ENCODE measurements around the gene CDKN2B-AS1. TPM values are rescaled to one million over a fixed set of nuclear protein-coding genes. Genes with fewer than 3 reads are reported as not detected.
"Not testable (repeated sequence)": the region's sequence is repeated elsewhere in the genome, so short reads cannot be mapped to it uniquely, and the experiment has no call there.

Gene CDKN2B-AS1
- total RNA-seq, 2 donors from 2014 or later, result not detected

GRCh38 chr9:22056402-22056801 lies 61.8 kb downstream of the CDKN2B-AS1 start:
- TF ChIP-seq, protein P1, sequence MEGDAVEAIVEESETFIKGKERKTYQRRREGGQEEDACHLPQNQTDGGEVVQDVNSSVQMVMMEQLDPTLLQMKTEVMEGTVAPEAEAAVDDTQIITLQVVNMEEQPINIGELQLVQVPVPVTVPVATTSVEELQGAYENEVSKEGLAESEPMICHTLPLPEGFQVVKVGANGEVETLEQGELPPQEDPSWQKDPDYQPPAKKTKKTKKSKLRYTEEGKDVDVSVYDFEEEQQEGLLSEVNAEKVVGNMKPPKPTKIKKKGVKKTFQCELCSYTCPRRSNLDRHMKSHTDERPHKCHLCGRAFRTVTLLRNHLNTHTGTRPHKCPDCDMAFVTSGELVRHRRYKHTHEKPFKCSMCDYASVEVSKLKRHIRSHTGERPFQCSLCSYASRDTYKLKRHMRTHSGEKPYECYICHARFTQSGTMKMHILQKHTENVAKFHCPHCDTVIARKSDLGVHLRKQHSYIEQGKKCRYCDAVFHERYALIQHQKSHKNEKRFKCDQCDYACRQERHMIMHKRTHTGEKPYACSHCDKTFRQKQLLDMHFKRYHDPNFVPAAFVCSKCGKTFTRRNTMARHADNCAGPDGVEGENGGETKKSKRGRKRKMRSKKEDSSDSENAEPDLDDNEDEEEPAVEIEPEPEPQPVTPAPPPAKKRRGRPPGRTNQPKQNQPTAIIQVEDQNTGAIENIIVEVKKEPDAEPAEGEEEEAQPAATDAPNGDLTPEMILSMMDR (conservative IDR thresholded peaks at IDR 0.05), result no peak
- no peak overlapping the region for H3K27ac Mint-ChIP-seq

DNA sequence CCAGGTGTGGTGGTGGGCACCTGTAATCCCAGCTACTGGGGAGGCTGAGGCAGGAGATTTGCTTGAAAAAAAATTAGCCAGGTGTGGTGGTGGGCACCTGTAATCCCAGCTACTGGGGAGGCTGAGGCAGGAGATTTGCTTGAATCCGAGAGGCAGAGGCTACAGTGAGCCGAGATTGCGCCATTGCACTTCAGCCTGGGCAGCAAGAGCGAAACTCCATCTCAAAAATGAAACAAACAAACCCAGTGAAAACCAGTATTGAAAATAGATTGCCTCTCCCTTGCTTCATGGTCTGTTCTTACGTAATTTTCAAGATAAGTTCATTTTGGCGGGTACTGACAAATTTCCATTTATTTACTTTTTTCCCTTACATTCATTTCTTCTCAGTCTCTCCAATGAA lies 63.4 kb downstream of the CDKN2B-AS1 start:
- 95 to 96% methylated on average over 6 of the region's 6 CpGs for WGBS, 2 experiments (ENCODE audit: insufficient coverage in 1 of 2, insufficient read length in 1 of 2)
- H3K9me3 Mint-ChIP-seq, result peaks cover 18% of the 10 kb centered on the region
- not testable (repeated sequence) for H3K27me3 Mint-ChIP-seq (ENCODE audit: insufficient read depth)

More at GRCh38 chr9:22056402-22056801, 61.8 kb downstream of the CDKN2B-AS1 start:
- Mint-ChIP-seq H3K27me3 (ENCODE audit: insufficient read depth) (no peaks in the 10 kb centered on the region), H3K36me3 (ENCODE audit: low read depth) (no peaks in the 10 kb centered on the region), H3K4me1 (peaks cover 12% of the 10 kb centered on the region), H3K4me3 (no peak overlapping the region), H3K9me3 (peaks cover 18% of the 10 kb centered on the region)
- peaks cover 2% of the 10 kb centered on the region for H3K4me1 ChIP-seq (ENCODE audit: control insufficient read depth, insufficient read depth, low read length)
- no peak overlapping the region for H3K4me3 ChIP-seq (ENCODE audit: low read length)
- no peaks in the 10 kb centered on the region for H3K36me3 ChIP-seq (ENCODE audit: control insufficient read depth, insufficient read depth, low read length)
- DNase-seq, result no peak
- H3K9ac ChIP-seq (ENCODE audit: extremely low read depth, low read length, poor library complexity, severe bottlenecking), result no peak overlapping the region
- no peaks in the 10 kb centered on the region for H3K27me3 ChIP-seq (ENCODE audit: control insufficient read depth, insufficient read depth, low read length, poor library complexity, severe bottlenecking)
- WGBS, 2 experiments (ENCODE audit: insufficient coverage in 1 of 2, insufficient read length in 1 of 2), result 75% methylated on average over 2 to 3 of the region's 3 CpGs
- H3K27ac ChIP-seq (ENCODE audit: low read depth, low read length), result no peak overlapping the region
- H3K9me3 ChIP-seq (ENCODE audit: control insufficient read depth, low read length), result no peaks in the 10 kb centered on the region

GRCh38 chr9:22060831-22061383 lies 66.3 kb downstream of the CDKN2B-AS1 start:
- peaks cover 18% of the 10 kb centered on the region for H3K9me3 Mint-ChIP-seq
- Histone ChIP-seq H3K27me3 (ENCODE audit: control insufficient read depth, insufficient read depth, low read length, poor library complexity, severe bottlenecking) (no peaks in the 10 kb centered on the region), H3K9ac (ENCODE audit: extremely low read depth, low read length, poor library complexity, severe bottlenecking) (no peak overlapping the region), H3K4me1 (ENCODE audit: control insufficient read depth, insufficient read depth, low read length) (no peaks in the 10 kb centered on the region), H3K36me3 (ENCODE audit: control insufficient read depth, insufficient read depth, low read length) (no peaks in the 10 kb centered on the region), H3K9me3 (ENCODE audit: control insufficient read depth, low read length) (no peaks in the 10 kb centered on the region), H3K27ac (ENCODE audit: low read depth, low read length) (no peak overlapping the region), H3K4me3 (ENCODE audit: low read length) (no peak overlapping the region)
- DNase-seq, result no peak
- H3K27ac Mint-ChIP-seq, result no peak overlapping the region
- no peak overlapping the region for H3K4me3 Mint-ChIP-seq
- WGBS, 2 experiments (ENCODE audit: insufficient coverage in 1 of 2, insufficient read length in 1 of 2), result 98% methylated on average over 4 of the region's 4 CpGs; no CpG with 5 or more reads in 1 of the 2 experiments
- H3K27me3 Mint-ChIP-seq (ENCODE audit: insufficient read depth), result no peaks in the 10 kb centered on the region
- H3K4me1 Mint-ChIP-seq, result no peaks in the 10 kb centered on the region
- TF ChIP-seq, protein P1 (conservative IDR thresholded peaks at IDR 0.05), result no peak
- H3K36me3 Mint-ChIP-seq (ENCODE audit: low read depth), result no peaks in the 10 kb centered on the region

More for the DNA sequence above, 63.4 kb downstream of the CDKN2B-AS1 start:
- H3K27ac ChIP-seq (ENCODE audit: low read depth, low read length); H3K4me1 Mint-ChIP-seq; H3K27ac Mint-ChIP-seq; H3K9me3 ChIP-seq (ENCODE audit: control insufficient read depth, low read length); H3K4me3 Mint-ChIP-seq; H3K4me3 ChIP-seq (ENCODE audit: low read length); H3K36me3 ChIP-seq (ENCODE audit: control insufficient read depth, insufficient read depth, low read length); H3K9ac ChIP-seq (ENCODE audit: extremely low read depth, low read length, poor library complexity, severe bottlenecking); DNase-seq; H3K4me1 ChIP-seq (ENCODE audit: control insufficient read depth, insufficient read depth, low read length); H3K36me3 Mint-ChIP-seq (ENCODE audit: low read depth); H3K27me3 ChIP-seq (ENCODE audit: control insufficient read depth, insufficient read depth, low read length, poor library complexity, severe bottlenecking): not testable (repeated sequence)

- Histone ChIP-seq H3K36me3 (ENCODE audit: control insufficient read depth, insufficient read depth, low read length) (no peaks in the 10 kb centered on the region), H3K9ac (ENCODE audit: extremely low read depth, low read length, poor library complexity, severe bottlenecking) (no peak overlapping the region), H3K4me3 (ENCODE audit: low read length) (no peak overlapping the region), H3K9me3 (ENCODE audit: control insufficient read depth, low read length) (no peaks in the 10 kb centered on the region), H3K27me3 (ENCODE audit: control insufficient read depth, insufficient read depth, low read length, poor library complexity, severe bottlenecking) (no peaks in the 10 kb centered on the region), H3K4me1 (ENCODE audit: control insufficient read depth, insufficient read depth, low read length) (no peaks in the 10 kb centered on the region), H3K27ac (ENCODE audit: low read depth, low read length) (no peak overlapping the region)
- no peaks in the 10 kb centered on the region for H3K4me1 Mint-ChIP-seq
- TF ChIP-seq, protein P1 (conservative IDR thresholded peaks at IDR 0.05), result no peak
- H3K27ac Mint-ChIP-seq, result no peak overlapping the region
- no peaks in the 10 kb centered on the region for H3K36me3 Mint-ChIP-seq (ENCODE audit: low read depth)
- H3K27me3 Mint-ChIP-seq (ENCODE audit: insufficient read depth), result no peaks in the 10 kb centered on the region
- no peak for DNase-seq
- no peak overlapping the region for H3K4me3 Mint-ChIP-seq
- H3K9me3 Mint-ChIP-seq, result peaks cover 4% of the 10 kb centered on the region
- 81% methylated on average over 2 of the region's 2 CpGs; no CpG with 5 or more reads in 1 of the 2 experiments for WGBS, 2 experiments (ENCODE audit: insufficient coverage in 1 of 2, insufficient read length in 1 of 2)
These were observed 70.4 kb downstream of the CDKN2B-AS1 start for GRCh38 chr9:22064957-22065356.
